ENCODE results near the gene USP32. TPM values are rescaled to one million over a fixed set of nuclear protein-coding genes. Genes with fewer than 3 reads are reported as not detected.
"Not testable (repeated sequence)": the region's sequence is repeated elsewhere in the genome, so short reads cannot be mapped to it uniquely, and the experiment has no call there.

Gene USP32
- total RNA-seq, 1 experiment from 2014 or later: 34.5 TPM

DNA sequence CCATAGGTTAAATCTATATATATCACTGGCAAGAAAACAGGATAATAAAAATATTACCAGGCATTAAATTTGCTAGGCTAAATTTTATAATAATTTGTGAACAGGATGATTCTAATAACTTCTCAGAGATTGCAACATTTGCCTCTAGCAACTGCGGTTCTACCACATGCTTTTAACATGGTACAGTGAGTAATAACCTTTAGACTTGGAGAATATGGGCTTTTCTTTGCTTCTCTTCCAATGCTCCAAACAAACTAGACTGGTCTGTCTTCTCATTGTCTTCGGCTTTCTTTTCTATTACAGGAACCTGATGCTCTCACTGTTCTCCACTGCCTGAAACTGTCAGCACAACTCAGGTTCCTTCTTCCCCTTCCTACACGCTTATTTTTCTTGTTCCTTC lies 161.6 kb downstream of the USP32 start:
- Histone ChIP-seq H3K27ac (no peak overlapping the region), H3K36me3 (peaks cover 11% of the 10 kb centered on the region)
- DNase-seq (ENCODE audit: low read depth in 1 of 2, low spot score in 2 of 2): no peak

DNA sequence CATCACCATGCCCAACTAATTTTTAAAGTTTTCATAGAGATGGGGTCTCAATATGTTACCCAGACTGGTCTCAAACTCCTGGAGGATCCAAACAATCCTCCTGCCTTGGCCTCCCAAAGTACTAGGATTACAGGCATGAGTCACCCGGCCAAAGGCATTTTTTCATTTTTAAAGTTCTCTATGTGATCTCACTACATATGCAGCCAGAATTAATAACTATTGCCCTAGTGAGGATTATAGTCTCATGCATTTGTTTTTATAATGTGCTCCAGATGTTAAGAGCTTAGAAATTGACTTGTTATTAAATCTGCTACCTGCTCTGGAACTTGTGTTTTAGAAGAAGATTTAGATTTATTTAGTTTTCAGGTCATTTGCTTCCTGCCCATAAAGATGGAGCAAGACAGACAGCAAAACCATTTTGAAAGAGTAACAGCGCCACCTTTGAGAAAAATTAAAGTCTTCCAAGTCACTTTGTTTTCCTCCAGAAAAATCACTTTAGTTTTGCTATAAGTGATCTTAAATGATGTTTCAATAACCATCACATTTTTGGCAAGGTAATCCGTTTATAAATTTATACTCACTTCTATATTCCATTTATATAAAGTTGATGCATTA lies 162.6 kb downstream of the USP32 start:
- no peak overlapping the region for H3K27ac ChIP-seq
- H3K4me3 ChIP-seq: no peak overlapping the region
- H3K36me3 ChIP-seq: peaks cover 20% of the 10 kb centered on the region
- no peak for DNase-seq (ENCODE audit: low read depth in 1 of 2, low spot score in 2 of 2)
- no peaks in the 10 kb centered on the region for H3K9me3 ChIP-seq (replicated peaks)
- H3K27me3 ChIP-seq (replicated peaks): no peaks in the 10 kb centered on the region
- no peaks in the 10 kb centered on the region for H3K4me1 ChIP-seq (replicated peaks)

More for the DNA sequence above, 161.6 kb downstream of the USP32 start:
- Histone ChIP-seq H3K4me3 (no peak overlapping the region), H3K9me3 (replicated peaks) (no peaks in the 10 kb centered on the region), H3K27me3 (replicated peaks) (no peaks in the 10 kb centered on the region), H3K4me1 (replicated peaks) (no peaks in the 10 kb centered on the region)

DNA sequence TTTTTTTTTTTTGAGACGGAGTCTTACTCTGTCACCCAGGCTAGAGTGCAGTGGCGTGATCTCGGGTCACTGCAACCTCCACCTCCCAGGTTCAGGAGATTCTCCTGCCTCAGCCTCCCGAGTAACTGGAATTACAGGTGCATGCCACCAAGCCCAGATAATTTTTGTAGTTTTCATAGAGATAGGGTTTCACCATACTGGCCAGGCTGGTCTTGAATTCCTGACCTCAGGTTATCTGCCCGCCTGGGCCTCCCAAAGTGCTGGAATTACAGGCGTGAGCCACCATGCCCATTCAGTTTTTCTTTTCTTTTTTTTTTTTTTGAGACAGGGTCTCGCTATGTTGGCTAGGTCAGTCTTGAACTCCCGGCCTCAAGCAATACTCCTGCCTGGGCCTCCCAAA lies 164.7 kb downstream of the USP32 start:
- not testable (repeated sequence) for H3K27ac ChIP-seq; H3K4me1 ChIP-seq (replicated peaks); DNase-seq (ENCODE audit: low read depth in 1 of 2, low spot score in 2 of 2); H3K9me3 ChIP-seq (replicated peaks); H3K4me3 ChIP-seq; H3K27me3 ChIP-seq (replicated peaks)
- peaks cover 38% of the 10 kb centered on the region for H3K36me3 ChIP-seq

DNA sequence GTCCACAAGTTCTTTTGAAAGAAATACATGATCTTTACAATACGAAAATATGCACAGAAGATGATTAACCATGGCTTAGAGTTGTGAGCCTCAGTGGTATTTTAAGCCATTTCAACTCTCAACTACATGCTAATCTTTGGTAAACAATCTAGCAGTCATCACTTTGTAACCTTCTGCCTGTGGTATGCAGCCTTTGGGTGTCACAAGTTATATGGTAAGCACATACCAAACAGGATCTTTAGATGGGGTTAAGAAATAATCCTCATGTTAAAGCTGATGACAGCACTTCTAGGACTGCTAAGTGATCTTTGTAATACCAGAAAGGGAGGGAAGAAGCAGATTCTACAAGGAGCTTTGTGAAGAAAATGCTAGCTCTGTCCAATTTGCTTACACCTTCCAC lies 167.9 kb downstream of the USP32 start:
- Histone ChIP-seq H3K27ac (no peak overlapping the region), H3K27me3 (replicated peaks) (no peaks in the 10 kb centered on the region), H3K36me3 (peaks cover 46% of the 10 kb centered on the region), H3K4me1 (replicated peaks) (no peaks in the 10 kb centered on the region), H3K9me3 (replicated peaks) (no peaks in the 10 kb centered on the region), H3K4me3 (no peak overlapping the region)
- no peak for DNase-seq (ENCODE audit: low read depth in 1 of 2, low spot score in 2 of 2)

DNA sequence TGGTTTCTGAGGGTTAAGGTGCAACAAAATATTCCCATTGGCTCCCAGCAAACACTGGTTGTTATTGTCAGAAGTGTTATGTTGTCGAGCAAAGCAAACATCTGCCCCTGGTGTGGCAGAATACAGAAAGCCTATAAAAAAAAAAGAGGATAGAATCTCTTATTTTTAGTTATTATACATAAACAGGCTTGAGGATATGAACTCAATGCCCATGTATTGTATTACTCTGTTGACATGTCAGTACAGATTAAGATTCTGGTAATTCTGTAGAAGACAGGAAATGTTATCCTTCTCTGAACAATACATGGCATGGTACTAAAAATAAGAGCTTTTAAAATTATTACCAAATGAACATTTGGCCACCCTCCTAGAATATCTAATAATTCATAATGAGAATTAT lies 168.5 kb downstream of the USP32 start:
- no peak for DNase-seq (ENCODE audit: low read depth in 1 of 2, low spot score in 2 of 2)
- no peaks in the 10 kb centered on the region for H3K4me1 ChIP-seq (replicated peaks)
- H3K9me3 ChIP-seq (replicated peaks): no peaks in the 10 kb centered on the region
- H3K27ac ChIP-seq: no peak overlapping the region
- peaks cover 46% of the 10 kb centered on the region for H3K36me3 ChIP-seq
- no peak overlapping the region for H3K4me3 ChIP-seq
- no peaks in the 10 kb centered on the region for H3K27me3 ChIP-seq (replicated peaks)

DNA sequence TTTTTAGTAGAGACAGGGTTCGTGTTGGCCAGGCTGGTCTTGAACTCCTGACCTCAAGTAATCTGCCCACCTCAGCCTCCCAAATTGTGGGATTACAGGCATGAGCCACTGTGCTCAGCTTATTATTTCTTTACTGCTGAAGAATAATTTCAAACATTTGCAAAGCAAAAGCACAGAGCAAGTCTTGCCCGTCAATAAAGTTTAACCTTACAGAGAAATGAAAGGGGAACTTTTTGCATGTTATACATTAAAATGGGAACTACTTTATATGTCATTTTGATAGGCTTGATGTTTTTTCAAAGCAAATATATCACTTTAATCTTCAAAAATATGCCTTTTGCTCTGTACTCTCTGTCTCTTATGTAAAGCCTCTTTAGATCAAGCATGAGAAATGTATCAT lies 173.2 kb downstream of the USP32 start:
- DNase-seq (ENCODE audit: low read depth in 1 of 2, low spot score in 2 of 2); H3K27ac ChIP-seq; H3K4me1 ChIP-seq (replicated peaks); H3K4me3 ChIP-seq; H3K9me3 ChIP-seq (replicated peaks); H3K27me3 ChIP-seq (replicated peaks): not testable (repeated sequence)
- H3K36me3 ChIP-seq: peaks cover 24% of the 10 kb centered on the region

DNA sequence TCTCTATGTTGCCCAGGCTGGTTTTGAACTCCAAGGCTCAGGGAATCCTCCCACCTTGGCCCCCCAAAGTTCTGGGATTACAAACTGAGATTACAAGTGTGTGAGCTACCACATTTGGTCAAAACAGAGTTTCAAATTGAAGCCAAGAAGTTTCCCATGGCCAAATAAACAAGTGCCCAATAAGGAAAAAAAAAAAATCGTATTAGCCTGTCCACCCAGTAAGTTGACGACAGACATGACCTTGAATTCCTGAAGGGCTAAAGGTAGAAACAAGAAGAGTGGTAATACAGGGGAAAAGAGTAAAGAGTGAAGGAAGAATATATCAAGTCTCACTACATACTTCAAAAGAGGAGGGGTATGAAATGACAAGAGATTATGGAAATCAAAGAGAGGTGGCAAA lies 176.0 kb downstream of the USP32 start:
- not testable (repeated sequence) for H3K9me3 ChIP-seq (replicated peaks); H3K36me3 ChIP-seq; DNase-seq (ENCODE audit: low read depth in 1 of 2, low spot score in 2 of 2); H3K27me3 ChIP-seq (replicated peaks); H3K4me3 ChIP-seq; H3K27ac ChIP-seq; H3K4me1 ChIP-seq (replicated peaks)

DNA sequence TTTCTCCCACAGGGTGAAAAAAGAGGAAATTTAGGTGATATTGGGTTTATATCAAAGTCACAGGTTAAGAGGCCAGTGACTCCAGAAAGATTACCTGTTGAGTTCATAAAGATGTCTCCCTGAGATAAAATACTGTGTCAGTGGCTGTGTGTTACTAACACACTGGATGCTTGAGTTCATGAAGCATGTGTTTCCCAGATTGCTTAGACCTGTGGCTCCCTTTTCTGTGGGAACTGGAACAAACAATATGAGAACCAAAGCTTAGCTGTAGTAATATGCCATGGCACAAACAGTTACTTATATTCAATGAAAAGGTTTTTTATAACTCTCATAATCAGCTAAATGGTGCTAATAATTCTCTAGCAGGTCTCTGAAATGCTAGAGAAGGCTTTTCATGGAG lies 180.7 kb downstream of the USP32 start:
- not testable (repeated sequence) for H3K36me3 ChIP-seq; H3K4me3 ChIP-seq; H3K4me1 ChIP-seq (replicated peaks); H3K27me3 ChIP-seq (replicated peaks); H3K9me3 ChIP-seq (replicated peaks); DNase-seq (ENCODE audit: low read depth in 1 of 2, low spot score in 2 of 2); H3K27ac ChIP-seq

DNA sequence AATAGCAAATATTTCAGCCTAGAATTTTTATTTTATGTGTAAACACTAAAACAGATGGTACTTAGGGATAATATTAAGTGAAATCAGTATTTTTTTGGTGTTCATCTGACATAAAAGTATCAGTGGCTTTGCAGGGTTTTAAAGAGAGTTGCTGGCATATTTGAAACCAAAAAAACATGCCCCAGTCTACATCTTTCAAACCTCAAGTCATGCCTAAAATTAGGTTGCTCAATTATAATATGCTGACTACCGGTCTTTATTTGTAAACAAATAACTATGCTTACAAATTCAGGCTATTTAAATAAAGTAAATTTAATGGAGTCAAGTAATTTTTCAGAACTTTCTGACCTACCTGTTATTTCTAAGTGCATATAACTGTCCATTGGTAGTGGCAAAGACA lies 183.6 kb downstream of the USP32 start:
- H3K9me3 ChIP-seq (replicated peaks); H3K4me3 ChIP-seq; DNase-seq (ENCODE audit: low read depth in 1 of 2, low spot score in 2 of 2); H3K4me1 ChIP-seq (replicated peaks); H3K36me3 ChIP-seq; H3K27me3 ChIP-seq (replicated peaks); H3K27ac ChIP-seq: not testable (repeated sequence)

DNA sequence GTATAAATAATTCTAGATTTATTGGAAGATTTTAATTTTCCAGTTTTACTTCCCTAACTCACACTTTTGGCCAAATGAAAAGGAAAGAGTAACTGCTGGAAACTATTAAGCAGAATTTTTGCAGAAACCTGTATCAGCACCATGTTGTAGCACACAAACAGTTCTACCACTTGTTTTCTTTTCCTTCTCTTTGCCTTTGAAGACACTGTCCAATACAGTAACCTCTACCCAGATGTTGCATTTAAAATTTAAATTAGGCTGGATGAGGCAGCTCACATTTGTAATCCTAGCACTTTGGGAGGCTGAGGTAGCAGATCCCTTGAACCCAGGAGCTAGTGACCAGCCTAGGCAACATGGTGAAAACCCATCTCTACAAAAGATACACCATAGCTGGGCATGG lies 186.2 kb downstream of the USP32 start:
- not testable (repeated sequence) for DNase-seq (ENCODE audit: low read depth in 1 of 2, low spot score in 2 of 2); H3K4me3 ChIP-seq; H3K9me3 ChIP-seq (replicated peaks); H3K27me3 ChIP-seq (replicated peaks); H3K4me1 ChIP-seq (replicated peaks); H3K27ac ChIP-seq; H3K36me3 ChIP-seq

DNA sequence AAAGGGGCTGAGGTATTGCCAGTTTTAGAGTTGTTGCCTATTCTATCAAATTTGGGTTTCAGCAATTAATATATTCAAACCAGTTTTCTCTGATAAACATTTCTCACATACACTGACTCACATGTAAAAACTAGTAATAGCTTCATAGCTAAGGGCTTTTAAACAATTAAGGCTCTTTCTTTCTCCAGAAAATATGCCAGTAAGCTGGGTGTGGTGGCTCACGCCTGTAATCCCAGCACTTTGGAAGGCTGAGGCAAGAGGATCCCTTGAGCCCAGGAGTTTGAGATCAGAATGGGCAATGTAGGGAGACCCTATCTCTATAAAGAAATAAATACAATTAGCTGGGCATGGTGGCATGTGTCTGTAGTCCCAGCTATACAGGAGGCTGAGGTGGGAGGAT lies 193.3 kb downstream of the USP32 start:
- H3K4me1 ChIP-seq (replicated peaks); DNase-seq (ENCODE audit: low read depth in 1 of 2, low spot score in 2 of 2); H3K9me3 ChIP-seq (replicated peaks); H3K27ac ChIP-seq; H3K4me3 ChIP-seq; H3K27me3 ChIP-seq (replicated peaks); H3K36me3 ChIP-seq: not testable (repeated sequence)

DNA sequence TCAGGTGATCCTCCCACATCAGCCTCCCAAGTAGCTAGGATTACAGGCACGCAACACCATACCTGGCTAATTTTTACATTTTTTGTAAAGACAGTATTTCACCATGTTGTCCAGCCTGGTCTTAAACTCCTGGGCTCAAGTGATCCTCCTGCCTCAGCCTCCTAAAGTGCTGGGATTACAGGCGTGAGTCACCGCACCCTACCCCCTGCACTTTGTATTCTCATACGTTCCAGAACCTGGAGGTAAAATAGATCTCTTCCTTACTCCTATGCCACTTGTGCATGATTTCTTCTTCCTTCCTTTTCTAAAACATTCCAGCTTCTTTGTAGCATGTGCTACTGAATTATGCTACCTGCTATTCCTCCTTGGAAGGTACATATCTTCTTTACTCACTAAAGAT lies 197.8 kb downstream of the USP32 start:
- H3K4me1 ChIP-seq (replicated peaks); H3K27me3 ChIP-seq (replicated peaks); DNase-seq (ENCODE audit: low read depth in 1 of 2, low spot score in 2 of 2); H3K27ac ChIP-seq; H3K9me3 ChIP-seq (replicated peaks); H3K4me3 ChIP-seq: not testable (repeated sequence)
- peaks cover 33% of the 10 kb centered on the region for H3K36me3 ChIP-seq

DNA sequence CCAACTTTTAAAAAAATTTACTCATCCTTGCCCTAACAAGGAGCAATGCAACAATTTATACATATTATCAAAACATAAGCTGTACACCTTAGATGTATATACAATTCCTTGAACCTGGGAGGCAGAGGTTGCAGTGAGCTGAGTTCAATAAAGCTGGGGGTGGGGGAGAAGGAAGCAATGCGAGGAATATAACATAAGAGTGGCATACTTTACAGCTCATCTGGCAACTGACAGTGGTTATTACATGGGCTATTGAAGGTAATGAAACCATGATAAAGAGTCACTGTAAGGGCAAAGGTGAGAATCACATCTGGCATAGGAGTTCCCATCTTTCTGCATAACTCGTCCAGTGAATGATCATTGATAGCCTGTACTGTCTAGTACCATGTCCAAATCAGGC lies 198.5 kb downstream of the USP32 start:
- Histone ChIP-seq H3K4me1 (replicated peaks) (no peaks in the 10 kb centered on the region), H3K27me3 (replicated peaks) (no peaks in the 10 kb centered on the region), H3K9me3 (replicated peaks) (no peaks in the 10 kb centered on the region), H3K36me3 (peaks cover 39% of the 10 kb centered on the region), H3K27ac (no peak overlapping the region), H3K4me3 (no peak overlapping the region)
- no peak for DNase-seq (ENCODE audit: low read depth in 1 of 2, low spot score in 2 of 2)

DNA sequence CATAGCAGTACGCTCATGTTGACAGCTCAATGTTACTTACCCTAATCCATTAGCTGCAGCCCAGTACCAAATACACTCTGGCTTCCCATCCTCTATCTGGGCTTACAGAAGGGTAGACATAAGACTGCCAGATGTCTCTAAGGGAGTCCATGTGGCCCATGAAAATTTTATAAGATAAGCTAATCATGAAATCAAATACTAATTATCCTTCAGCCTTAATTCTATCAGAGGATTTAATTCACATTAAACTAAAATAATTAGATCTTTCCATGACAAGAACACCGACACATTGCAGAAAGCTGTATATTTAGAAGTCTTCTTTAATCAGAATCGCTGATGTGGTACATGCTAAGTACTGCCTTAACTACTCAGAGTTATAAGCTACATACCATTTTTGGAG lies 198.9 kb downstream of the USP32 start:
- not testable (repeated sequence) for H3K4me3 ChIP-seq; H3K4me1 ChIP-seq (replicated peaks); H3K9me3 ChIP-seq (replicated peaks); H3K27ac ChIP-seq; DNase-seq (ENCODE audit: low read depth in 1 of 2, low spot score in 2 of 2); H3K27me3 ChIP-seq (replicated peaks)
- peaks cover 39% of the 10 kb centered on the region for H3K36me3 ChIP-seq

DNA sequence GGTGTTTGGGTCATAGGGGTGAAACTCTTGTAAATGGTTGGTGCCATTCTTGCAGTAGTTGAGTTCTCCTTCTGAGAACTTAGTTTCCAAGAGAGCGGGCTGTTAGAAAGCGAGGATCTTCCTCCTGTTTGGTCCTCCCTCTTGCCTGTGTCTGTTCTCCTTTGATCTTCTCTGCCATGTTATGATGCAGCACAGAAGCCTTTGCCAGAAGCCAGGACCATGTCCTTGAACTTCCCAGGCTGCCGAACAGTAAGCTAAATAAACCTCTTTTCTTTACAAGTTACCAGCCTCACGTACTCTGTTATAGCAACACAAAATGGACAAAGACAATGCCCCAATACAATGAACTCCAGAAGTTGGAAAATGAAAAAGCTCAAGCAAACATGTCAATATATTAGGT lies 201.9 kb downstream of the USP32 start:
- peaks cover 44% of the 10 kb centered on the region for H3K36me3 ChIP-seq
- H3K9me3 ChIP-seq (replicated peaks); DNase-seq (ENCODE audit: low read depth in 1 of 2, low spot score in 2 of 2); H3K4me3 ChIP-seq; H3K27ac ChIP-seq; H3K4me1 ChIP-seq (replicated peaks); H3K27me3 ChIP-seq (replicated peaks): not testable (repeated sequence)
